HCT116 (cell line): ENCODE results near the gene MEIS2. TPM values are rescaled to one million over a fixed set of nuclear protein-coding genes. Genes with fewer than 3 reads are reported as not detected.

Source experiments
- ATAC-seq: fragments of 200-7000 bp; cut with Tn5 transposase; 2 replicates; pipeline ENCODE4 v1.9.1; 2020; ENCODE audit warnings: mild to moderate bottlenecking, moderate library complexity
- BruUV-seq: library from RNA; stranded (reverse); fragments of 400-500 nt; replicated peaks from 2 replicates; lab custom pipeline; 2021; lab: Mats Ljungman, UMichigan
- CTCF ChIA-PET: fragments of 300-600 bp; sonication (Branson Sonifier 250); formaldehyde crosslinking; loops from one replicate; lab custom pipeline; 2021; ENCODE audit warnings: antibody characterized with exemption; lab: Charles Lee
- POLR2A ChIA-PET: fragments of 300-600, 350-600 bp; sonication (Branson Sonifier 250); formaldehyde crosslinking; loops from one replicate; lab custom pipeline; 2021; ENCODE audit warnings: antibody characterized with exemption; lab: Charles Lee
- RAD21 ChIA-PET, 2 experiments: fragments of 300-600 bp; sonication (Branson Sonifier 250); formaldehyde crosslinking; loops; one replicate each; lab custom pipeline; 2023; ENCODE audit warnings: low total read pairs in 2 of 2; ENCODE audit not compliant: uncharacterized antibody in 2 of 2, unreplicated experiment in 2 of 2, low non-redundant PET in 1 of 2; lab: Charles Lee
- DNase-seq: peaks from one replicate; pipeline ENCODE4 v3.0.0-alpha.2; 2010; ENCODE audit warnings: low read depth, low spot score
- H2AFZ ChIP-seq: fragments of 200-600 bp; shearing (Covaris generic), sonication (generic); 2 replicates; pipeline ENCODE4 v1.6.1; 2017; ENCODE audit warnings: low read depth, mixed run types, mixed read lengths, antibody characterized with exemption, low read length; ENCODE audit not compliant: poor library complexity, severe bottlenecking
- H3K27ac ChIP-seq: 2 replicates; pipeline ENCODE4 v1.5.1; 2012; ENCODE audit warnings: low read depth, low read length
- H3K27me3 ChIP-seq: fragments of 200-600 bp; sonication (generic); 2 replicates; pipeline ENCODE4 v1.6.1; 2016; ENCODE audit warnings: mixed run types, low read length, mixed read lengths; ENCODE audit not compliant: insufficient read depth
- H3K36me3 ChIP-seq, 2 experiments: fragments of 200-500 bp in 1 of 2; fragments of 200-600 bp in 1 of 2; sonication (Bioruptor generic) in 1 of 2; sonication (generic) in 1 of 2; 2 replicates each; pipeline versions ENCODE4 v1.5.1 to v1.6.1; 2014 to 2016; ENCODE audit warnings: low read length in 2 of 2, inconsistent platforms in 1 of 2, mixed read lengths in 1 of 2, mixed run types in 1 of 2; ENCODE audit not compliant: insufficient read depth in 2 of 2, control insufficient read depth in 1 of 2
- H3K4me1 ChIP-seq, 2 experiments: fragments of 200-600 bp in 1 of 2; sonication (generic) in 1 of 2; 2 replicates each; pipeline versions ENCODE4 v1.5.1 to v1.6.1; 2012 to 2017; ENCODE audit warnings: low read length in 2 of 2, inconsistent platforms in 1 of 2, mild to moderate bottlenecking in 1 of 2, mixed read lengths in 1 of 2, mixed run types in 1 of 2, moderate library complexity in 1 of 2; ENCODE audit not compliant: insufficient read depth in 2 of 2, control insufficient read depth in 1 of 2
- H3K4me2 ChIP-seq: fragments of 200-600 bp; sonication (generic); 2 replicates; pipeline ENCODE4 v1.6.1; 2017; ENCODE audit warnings: mixed run types, low read length, mixed read lengths
- H3K4me3 ChIP-seq, 2 experiments: fragments of 200-600 bp in 1 of 2; sonication (generic) in 1 of 2; replicated peaks in 1 of 2; 2 replicates each; pipeline ENCODE4 v1.5.1; 2011 to 2016; ENCODE audit warnings: low read length in 2 of 2, control low read depth in 1 of 2, low read depth in 1 of 2, mild to moderate bottlenecking in 1 of 2, mixed read lengths in 1 of 2, mixed run types in 1 of 2
- H3K79me2 ChIP-seq: fragments of 200-600 bp; sonication (generic); 2 replicates; pipeline ENCODE4 v1.6.1; 2017; ENCODE audit warnings: mild to moderate bottlenecking, mixed run types, low read length, moderate library complexity, mixed read lengths; ENCODE audit not compliant: insufficient read depth
- H3K9ac ChIP-seq: fragments of 200-600 bp; sonication (generic); 2 replicates; pipeline ENCODE4 v1.6.1; 2016; ENCODE audit warnings: low read length, mixed read lengths
- H3K9me2 ChIP-seq: fragments of 200-600 bp; sonication (generic), shearing (Covaris generic); 2 replicates; pipeline ENCODE4 v1.6.1; 2017; ENCODE audit warnings: mixed run types, mild to moderate bottlenecking, moderate library complexity; ENCODE audit not compliant: insufficient read depth
- H3K9me3 ChIP-seq, 2 experiments: fragments of 200-500 bp in 1 of 2; fragments of 200-600 bp in 1 of 2; sonication (Bioruptor generic) in 1 of 2; sonication (generic) in 1 of 2; 2 replicates each; pipeline ENCODE4 v1.6.1; 2014 to 2017; ENCODE audit warnings: low read length in 2 of 2, mixed read lengths in 2 of 2, inconsistent platforms in 1 of 2, low read depth in 1 of 2, mild to moderate bottlenecking in 1 of 2, mixed run types in 1 of 2, moderate library complexity in 1 of 2; ENCODE audit not compliant: control insufficient read depth in 1 of 2, insufficient read depth in 1 of 2
- H4K20me1 ChIP-seq: fragments of 200-600 bp; sonication (generic), shearing (Covaris generic); 2 replicates; pipeline ENCODE4 v1.6.1; 2017; ENCODE audit warnings: mixed run types, mild to moderate bottlenecking, moderate library complexity; ENCODE audit not compliant: insufficient read depth
- ATF3 ChIP-seq: IDR thresholded peaks from 2 replicates; pipeline ENCODE4 v1.6.1; 2012
- CEBPB ChIP-seq: IDR thresholded peaks from 2 replicates; pipeline ENCODE4 v1.6.1; 2012; ENCODE audit warnings: low read depth
- CTCF ChIP-seq, 3 experiments: fragments of 200-600 bp in 1 of 3; sonication (generic) in 1 of 3; IDR thresholded peaks in 2 of 3; conservative IDR thresholded peaks in 1 of 3; 2 replicates each; pipeline ENCODE4 v1.5.1; 2012 to 2017; ENCODE audit warnings: low read depth in 2 of 3, low read length in 2 of 3, antibody characterized with exemption in 1 of 3, borderline replicate concordance in 1 of 3, control low read depth in 1 of 3, mild to moderate bottlenecking in 1 of 3, mixed read lengths in 1 of 3, mixed run types in 1 of 3, moderate library complexity in 1 of 3; ENCODE audit not compliant: insufficient read depth in 1 of 3
- ELF1 ChIP-seq: IDR thresholded peaks from 2 replicates; pipeline ENCODE4 v1.6.1; 2012; ENCODE audit warnings: low read depth, borderline replicate concordance
- EZH2 ChIP-seq: fragments of 200-600 bp; sonication (generic); IDR thresholded peaks from 2 replicates; pipeline ENCODE4 v1.6.1; 2017; ENCODE audit warnings: antibody characterized with exemption, mixed run types
- EZH2phosphoT487 ChIP-seq: fragments of 200-600 bp; IDR thresholded peaks from 2 replicates; pipeline ENCODE4 v1.6.1; 2018; ENCODE audit warnings: antibody characterized with exemption, borderline replicate concordance
- FOSL1 ChIP-seq: IDR thresholded peaks from 2 replicates; pipeline ENCODE4 v1.6.1; 2012; ENCODE audit warnings: low read depth
- JUND ChIP-seq: IDR thresholded peaks from 2 replicates; pipeline ENCODE4 v1.6.1; 2012
- MAX ChIP-seq: IDR thresholded peaks from 2 replicates; pipeline ENCODE4 v1.6.1; 2012
- POLR2A ChIP-seq: IDR thresholded peaks from 2 replicates; pipeline ENCODE4 v1.7.0; 2011; ENCODE audit warnings: borderline replicate concordance; ENCODE audit not compliant: insufficient read depth, insufficient read length; ENCODE audit errors: extremely low read depth
- POLR2AphosphoS5 ChIP-seq: IDR thresholded peaks from 2 replicates; pipeline ENCODE4 v1.6.1; 2011; ENCODE audit warnings: mild to moderate bottlenecking, low read depth, low read length, moderate library complexity
- RAD21 ChIP-seq: IDR thresholded peaks from 2 replicates; pipeline ENCODE4 v1.6.1; 2012; ENCODE audit warnings: low read depth, mild to moderate bottlenecking
- SIN3A ChIP-seq: IDR thresholded peaks from 2 replicates; pipeline ENCODE4 v1.6.1; 2012; ENCODE audit warnings: low read depth
- SP1 ChIP-seq: IDR thresholded peaks from 2 replicates; pipeline ENCODE4 v1.6.1; 2012; ENCODE audit warnings: low read depth
- SRF ChIP-seq: IDR thresholded peaks from 2 replicates; pipeline ENCODE4 v1.6.1; 2012; ENCODE audit warnings: low read depth
- TCF7L2 ChIP-seq: IDR thresholded peaks from 2 replicates; pipeline ENCODE4 v1.7.0; 2011; ENCODE audit warnings: borderline replicate concordance, inconsistent platforms; ENCODE audit not compliant: insufficient read depth, insufficient read length; ENCODE audit errors: extremely low read depth
- YY1 ChIP-seq: IDR thresholded peaks from 2 replicates; pipeline ENCODE4 v1.6.1; 2011; ENCODE audit warnings: low read length, low read depth, moderate library complexity, mild to moderate bottlenecking; ENCODE audit not compliant: insufficient replicate concordance; ENCODE audit errors: extremely low read depth
- ZFX ChIP-seq: fragments of 450-650 bp; IDR thresholded peaks from 2 replicates; pipeline ENCODE4 v1.6.1; 2017
- intact Hi-C: fragments of 100-400 bp; cut with micrococcal nuclease; formaldehyde crosslinking; loops from 2 replicates; pipeline ENCODE4 v1.10.0; 2022
- total RNA-seq: library from RNA; stranded (reverse); gene quantifications from one replicate; pipeline ENCODE4 v1.2.1, GENCODE V29; 2021; ENCODE audit not compliant: unreplicated experiment

MEIS2 gene
- total RNA-seq, 1 experiment from 2014 or later = 11.5 TPM

DNA sequence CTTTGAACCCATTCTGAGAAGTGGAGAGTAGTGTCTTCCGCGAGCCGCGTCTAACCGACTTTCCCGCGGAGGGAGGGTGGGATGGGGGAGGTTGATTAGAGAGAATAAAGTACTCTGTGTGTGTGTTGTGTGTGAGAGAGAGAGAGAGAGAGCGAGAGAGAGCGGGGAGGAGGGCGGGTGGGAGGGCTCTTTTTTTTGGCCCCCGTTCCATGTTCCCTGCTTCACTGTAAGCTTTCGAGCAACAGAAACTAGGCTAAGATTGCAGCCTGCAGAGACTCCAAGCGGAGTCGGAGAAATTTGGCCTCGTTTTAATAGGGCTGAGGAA, 1.6 kb upstream of the MEIS2 start:
- no peaks in the 10 kb centered on the region for H3K27me3 ChIP-seq
- BruUV-seq = no TSS peak
- peak overlapping the region; percentile 76 to 89 for H3K4me3 ChIP-seq
- POLR2A ChIA-PET = interaction anchor here (1.4 kb wide), 1 partner anchor 19 kb away, joined by 3 read pairs; no protein-coding TSS in a partner anchor
- CTCF ChIA-PET = no interaction called here
- peak overlapping the region; percentile 93 for H3K4me2 ChIP-seq
- peak overlapping the region; percentile 85 for H3K9ac ChIP-seq
- H4K20me1 ChIP-seq = no peaks in the 10 kb centered on the region
- H3K27ac ChIP-seq = peak overlapping the region; percentile 95
- H2AFZ ChIP-seq = no peak overlapping the region
- no peaks in the 10 kb centered on the region for H3K36me3 ChIP-seq
- ATAC-seq (no peak; the same call in 1 of the 2 replicates), DNase-seq (no peak)
- intact Hi-C loops = no loop called here
- peaks cover 0 to 5% of the 10 kb centered on the region in 2 experiments; a peak in 1 of 4 replicates for H3K4me1 ChIP-seq
- H3K9me2 ChIP-seq = no peaks in the 10 kb centered on the region
- H3K79me2 ChIP-seq = no peaks in the 10 kb centered on the region; the same call in 1 of the 2 replicates
- RAD21 ChIA-PET = no interaction called here
- no peak for TF ChIP-seq ATF3
- TF ChIP-seq SP1 = no peak
- no peak for TF ChIP-seq EZH2phosphoT487
- TF ChIP-seq POLR2AphosphoS5 = no peak
- no peak for TF ChIP-seq TCF7L2
- TF ChIP-seq JUND = no peak
- TF ChIP-seq CTCF (IDR thresholded peaks at IDR 0.05 in 2 of 3, conservative IDR thresholded peaks at IDR 0.05 in 1 of 3; ENCODE audit: borderline replicate concordance in 1 of 3, insufficient read depth in 1 of 3, low read depth in 2 of 3, low read length in 2 of 3) = no peak
- no peak for TF ChIP-seq FOSL1
- no peak for TF ChIP-seq ELF1
- TF ChIP-seq SRF = no peak
- no peak for TF ChIP-seq MAX
- no peak for TF ChIP-seq YY1
- no peak for TF ChIP-seq CEBPB
- no peak for TF ChIP-seq SIN3A
- no peak for TF ChIP-seq RAD21
- no peak for TF ChIP-seq ZFX
- no peak for TF ChIP-seq EZH2
- TF ChIP-seq POLR2A = no peak
- no peaks in the 10 kb centered on the region for H3K9me3 ChIP-seq
